HG03095 (cell line): ENCODE data around the gene CCDC86.
"Not testable (repeated sequence)": the region's sequence is repeated elsewhere in the genome, so short reads cannot be mapped to it uniquely, and the experiment has no call there.

Source experiments
- ATAC-seq: cut with Tn5 transposase; IDR thresholded peaks from one replicate; pipeline ENCODE4 v1.9.1; 2021; ENCODE audit warnings: moderate library complexity; ENCODE audit not compliant: unreplicated experiment

Gene CCDC86

GRCh38 chr11:60841797-60842667 lies at the start of gene CCDC86:
TSS of gene CCDC86 (plus strand) at chr11:60842113. CDS start at chr11:60842125, 12 bp downstream.
- peak; percentile 65 for ATAC-seq

- no peak for ATAC-seq
Measured at GRCh38 chr11:60792521-60792920, 49.4 kb upstream of the CCDC86 start.

GRCh38 chr11:60795291-60795690 lies 46.6 kb upstream of the CCDC86 start:
- ATAC-seq = no peak

GRCh38 chr11:60797846-60798630 lies 43.9 kb upstream of the CCDC86 start:
- no peak for ATAC-seq

GRCh38 chr11:60798631-60799030 lies 43.3 kb upstream of the CCDC86 start:
- no peak for ATAC-seq

- no peak for ATAC-seq
Measured at GRCh38 chr11:60801194-60801593, 40.7 kb upstream of the CCDC86 start.

- no peak for ATAC-seq
Measured at GRCh38 chr11:60803273-60803936, 38.5 kb upstream of the CCDC86 start.

- no peak for ATAC-seq
Measured at GRCh38 chr11:60809249-60809648, 32.7 kb upstream of the CCDC86 start.

- no peak for ATAC-seq
Measured at GRCh38 chr11:60809691-60810090, 32.2 kb upstream of the CCDC86 start.

GRCh38 chr11:60810151-60810550 lies 31.8 kb upstream of the CCDC86 start:
- ATAC-seq = no peak

- no peak for ATAC-seq
Measured at GRCh38 chr11:60810569-60810968, 31.3 kb upstream of the CCDC86 start.

GRCh38 chr11:60813324-60813723 lies 28.6 kb upstream of the CCDC86 start:
- ATAC-seq = no peak

- ATAC-seq = no peak
Measured at GRCh38 chr11:60814112-60814511, 27.8 kb upstream of the CCDC86 start.

- no peak for ATAC-seq
Measured at GRCh38 chr11:60816590-60817157, 25.2 kb upstream of the CCDC86 start.

- ATAC-seq = no peak
Measured at GRCh38 chr11:60818057-60818456, 23.9 kb upstream of the CCDC86 start.

GRCh38 chr11:60821827-60822599 lies 19.9 kb upstream of the CCDC86 start:
- ATAC-seq = no peak

- not testable (repeated sequence) for ATAC-seq
Measured at GRCh38 chr11:60823745-60824306, 18.1 kb upstream of the CCDC86 start.

GRCh38 chr11:60825118-60825517 lies 16.8 kb upstream of the CCDC86 start:
- ATAC-seq = no peak

- no peak for ATAC-seq
Measured at GRCh38 chr11:60825790-60826189, 16.1 kb upstream of the CCDC86 start.
